ENCODE data around the gene TMED4. TPM values are rescaled to one million over a fixed set of nuclear protein-coding genes. Genes with fewer than 3 reads are reported as not detected.

Gene TMED4
- total and polyA plus RNA-seq, 2 of the 13 experiments (the other 11 are each of a cell fraction or from before 2014, with no cell fraction given) = 81.4 to 109 TPM

- TF ChIP-seq ZNF747 (CRISPR knock-in tag; IDR thresholded peaks at IDR 0.05; ENCODE audit: borderline replicate concordance) (0 out of 2 replicates have a peak, but pooled peaks have one; percentile 48), ZNF629 (CRISPR knock-in tag; conservative IDR thresholded peaks at IDR 0.05) (peak; percentile 57), CTCF (CRISPR knock-in tag; IDR thresholded peaks at IDR 0.05) (peak; percentile 56), ZNF296 (CRISPR knock-in tag; conservative IDR thresholded peaks at IDR 0.05) (no peak), HNF4G (IDR thresholded peaks at IDR 0.05; ENCODE audit: borderline replicate concordance, low read depth, low read length) (peak; percentile 65; the same call in 1 of the 2 replicates), HNF4G (CRISPR knock-in tag; IDR thresholded peaks at IDR 0.05; ENCODE audit: borderline replicate concordance, low read depth) (no peak), ZNF772 (CRISPR knock-in tag; IDR thresholded peaks at IDR 0.05) (peak; percentile 83; the same call in 1 of the 2 replicates), ZNF484 (CRISPR knock-in tag; IDR thresholded peaks at IDR 0.05; ENCODE audit: borderline replicate concordance, low read depth) (no peak), HOXA3 (CRISPR knock-in tag; IDR thresholded peaks at IDR 0.05) (0 out of 2 replicates have a peak, but pooled peaks have one; percentile 13), XRCC5 (optimal IDR thresholded peaks at IDR 0.05; ENCODE audit: low read length) (peak; percentile 13), ZBTB38 (CRISPR knock-in tag; IDR thresholded peaks at IDR 0.05) (no peak), ZNF253 (CRISPR knock-in tag; IDR thresholded peaks at IDR 0.05; ENCODE audit: borderline replicate concordance) (no peak), EP300 (IDR thresholded peaks at IDR 0.05; ENCODE audit: low read depth in 2 of 2, low read length in 2 of 2) (peak in 1 of 2 experiments; percentile 52; a peak in 1 of 4 replicates), EP300 (CRISPR knock-in tag; IDR thresholded peaks at IDR 0.05; ENCODE audit: borderline replicate concordance) (0 out of 2 replicates have a peak, but pooled peaks have one; percentile 7), GATAD2A (CRISPR knock-in tag; IDR thresholded peaks at IDR 0.05) (0 out of 2 replicates have a peak, but pooled peaks have one; percentile 34), SP4 (CRISPR knock-in tag; IDR thresholded peaks at IDR 0.05) (peak; percentile 49; the same call in 1 of the 2 replicates), ELF3 (CRISPR knock-in tag; IDR thresholded peaks at IDR 0.05) (peak; percentile 15; the same call in 1 of the 2 replicates), FOXA1 (IDR thresholded peaks at IDR 0.05) (no peak), FOXA1 (CRISPR knock-in tag; IDR thresholded peaks at IDR 0.05) (peak; percentile 21; the same call in 1 of the 2 replicates), JUN (CRISPR knock-in tag; IDR thresholded peaks at IDR 0.05) (no peak), AGO2 (optimal IDR thresholded peaks at IDR 0.05; ENCODE audit: low read depth, low read length) (peak; percentile 11), TEAD2 (CRISPR knock-in tag; IDR thresholded peaks at IDR 0.05) (no peak), ZNF138 (CRISPR knock-in tag; IDR thresholded peaks at IDR 0.05; ENCODE audit: low read depth) (0 out of 2 replicates have a peak, but pooled peaks have one; percentile 44), EED (CRISPR knock-in tag; IDR thresholded peaks at IDR 0.05) (peak; percentile 41; the same call in 1 of the 2 replicates), NR2C2 (CRISPR knock-in tag; IDR thresholded peaks at IDR 0.05; ENCODE audit: borderline replicate concordance) (peak; percentile 81; the same call in 1 of the 2 replicates)
- TF ChIP-seq, protein P1, sequence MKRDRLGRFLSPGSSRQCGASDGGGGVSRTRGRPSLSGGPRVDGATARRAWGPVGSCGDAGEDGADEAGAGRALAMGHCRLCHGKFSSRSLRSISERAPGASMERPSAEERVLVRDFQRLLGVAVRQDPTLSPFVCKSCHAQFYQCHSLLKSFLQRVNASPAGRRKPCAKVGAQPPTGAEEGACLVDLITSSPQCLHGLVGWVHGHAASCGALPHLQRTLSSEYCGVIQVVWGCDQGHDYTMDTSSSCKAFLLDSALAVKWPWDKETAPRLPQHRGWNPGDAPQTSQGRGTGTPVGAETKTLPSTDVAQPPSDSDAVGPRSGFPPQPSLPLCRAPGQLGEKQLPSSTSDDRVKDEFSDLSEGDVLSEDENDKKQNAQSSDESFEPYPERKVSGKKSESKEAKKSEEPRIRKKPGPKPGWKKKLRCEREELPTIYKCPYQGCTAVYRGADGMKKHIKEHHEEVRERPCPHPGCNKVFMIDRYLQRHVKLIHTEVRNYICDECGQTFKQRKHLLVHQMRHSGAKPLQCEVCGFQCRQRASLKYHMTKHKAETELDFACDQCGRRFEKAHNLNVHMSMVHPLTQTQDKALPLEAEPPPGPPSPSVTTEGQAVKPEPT (CRISPR knock-in tag; IDR thresholded peaks at IDR 0.05; ENCODE audit: low read depth) = no peak
These were observed 40.0 kb downstream of the TMED4 start (continued) for GRCh38 chr7:44541876-44542610.
